HG02610 (cell line): ENCODE data around the gene AFAP1L2.

Source experiments
- ATAC-seq: cut with Tn5 transposase; IDR thresholded peaks from one replicate; pipeline ENCODE4 v1.9.1; 2021; ENCODE audit warnings: mild to moderate bottlenecking, moderate library complexity; ENCODE audit not compliant: unreplicated experiment

AFAP1L2 gene

GRCh38 chr10:114295393-114295792 lies 108.9 kb downstream of the AFAP1L2 start:
- no peak for ATAC-seq

GRCh38 chr10:114294549-114294948 lies 109.8 kb downstream of the AFAP1L2 start:
- ATAC-seq: no peak

- no peak for ATAC-seq
These were observed 111.2 kb downstream of the AFAP1L2 start for GRCh38 chr10:114293075-114293474.

- ATAC-seq: no peak
These were observed 112.8 kb downstream of the AFAP1L2 start for GRCh38 chr10:114291516-114291915.

GRCh38 chr10:114291076-114291475 lies 113.2 kb downstream of the AFAP1L2 start:
- ATAC-seq: no peak

GRCh38 chr10:114290038-114290437 lies 114.3 kb downstream of the AFAP1L2 start:
- ATAC-seq: no peak

- ATAC-seq: no peak
These were observed 115.2 kb downstream of the AFAP1L2 start for GRCh38 chr10:114289096-114289436.

- ATAC-seq: no peak
These were observed 115.7 kb downstream of the AFAP1L2 start for GRCh38 chr10:114288424-114289095.

GRCh38 chr10:114286921-114287320 lies 117.4 kb downstream of the AFAP1L2 start:
- no peak for ATAC-seq

- no peak for ATAC-seq
These were observed 118.3 kb downstream of the AFAP1L2 start for GRCh38 chr10:114285961-114286441.

GRCh38 chr10:114284346-114285071 lies 119.8 kb downstream of the AFAP1L2 start:
- ATAC-seq: no peak

GRCh38 chr10:114283535-114284234 lies 120.6 kb downstream of the AFAP1L2 start:
- ATAC-seq: no peak

- no peak for ATAC-seq
These were observed 121.2 kb downstream of the AFAP1L2 start for GRCh38 chr10:114283091-114283490.

- no peak for ATAC-seq
These were observed 121.8 kb downstream of the AFAP1L2 start for GRCh38 chr10:114282526-114282925.

GRCh38 chr10:114281461-114281860 lies 122.8 kb downstream of the AFAP1L2 start:
- no peak for ATAC-seq

- no peak for ATAC-seq
These were observed 123.3 kb downstream of the AFAP1L2 start for GRCh38 chr10:114281006-114281405.

GRCh38 chr10:114279901-114280644 lies 124.2 kb downstream of the AFAP1L2 start:
- ATAC-seq: no peak

- no peak for ATAC-seq
These were observed 125.0 kb downstream of the AFAP1L2 start for GRCh38 chr10:114279289-114279688.

- no peak for ATAC-seq
These were observed 125.5 kb downstream of the AFAP1L2 start for GRCh38 chr10:114278884-114279191.

- no peak for ATAC-seq
These were observed 126.0 kb downstream of the AFAP1L2 start for GRCh38 chr10:114278140-114278883.

- no peak for ATAC-seq
These were observed 127.6 kb downstream of the AFAP1L2 start for GRCh38 chr10:114276671-114277070.
